Suprapubic skin (tissue), 4 donors: Measurements from ENCODE around the gene RCAN3.
"Not testable (repeated sequence)": the region's sequence is repeated elsewhere in the genome, so short reads cannot be mapped to it uniquely, and the experiment has no call there.

Source experiments
- CTCF ChIP-seq, 2 donors: fragments of 200-600 bp in 1 of 2; fragments of 450-650 bp in 1 of 2; sonication (generic) in 1 of 2; IDR thresholded peaks; one replicate each; pipeline ENCODE4 v1.5.1; 2016 to 2019; ENCODE audit warnings: antibody characterized with exemption in 2 of 2, mild to moderate bottlenecking in 1 of 2, moderate library complexity in 1 of 2
- EP300 ChIP-seq: sonication (generic); formaldehyde crosslinking; IDR thresholded peaks from one replicate; pipeline ENCODE4 v1.6.1; 2017; ENCODE audit warnings: antibody characterized with exemption
- POLR2A ChIP-seq, 2 donors: fragments of 450-650 bp; IDR thresholded peaks; one replicate each; pipeline ENCODE4 v1.6.1; 2017; ENCODE audit warnings: antibody characterized with exemption in 2 of 2, mild to moderate bottlenecking in 2 of 2, moderate library complexity in 2 of 2
- POLR2AphosphoS5 ChIP-seq, 3 donors: sonication (generic); formaldehyde crosslinking; IDR thresholded peaks; one replicate each; pipeline ENCODE4 v1.6.1; 2017; ENCODE audit warnings: antibody characterized with exemption in 3 of 3

GRCh38 chr1:24488159-24488558 is 14.5 kb upstream of the RCAN3 start:
- TF ChIP-seq CTCF (IDR thresholded peaks at IDR 0.05); POLR2A (IDR thresholded peaks at IDR 0.05); EP300; POLR2AphosphoS5 (IDR thresholded peaks at IDR 0.05): not testable (repeated sequence)
